Muscle layer of duodenum (tissue), 2 donors: ENCODE data around the gene PRKCZ.

ENCODE experiments used
- H3K27ac ChIP-seq: one replicate; pipeline ENCODE4 v1.7.0; 2013; ENCODE audit warnings: mild to moderate bottlenecking, low read length
- H3K27me3 ChIP-seq: one replicate; pipeline ENCODE4 v1.7.0; 2013; ENCODE audit warnings: low read depth, mild to moderate bottlenecking, control low read depth, low read length
- H3K36me3 ChIP-seq, 2 donors: one replicate each; pipeline ENCODE4 v1.7.0; 2013; ENCODE audit warnings: low read length in 2 of 2, control low read depth in 1 of 2, mild to moderate bottlenecking in 1 of 2; ENCODE audit not compliant: insufficient read depth in 2 of 2, control insufficient read depth in 1 of 2
- H3K4me1 ChIP-seq, 2 donors: one replicate each; pipeline ENCODE4 v1.7.0; 2013; ENCODE audit warnings: low read length in 2 of 2, mild to moderate bottlenecking in 2 of 2, control low read depth in 1 of 2, moderate library complexity in 1 of 2; ENCODE audit not compliant: insufficient read depth in 2 of 2, control insufficient read depth in 1 of 2
- H3K4me3 ChIP-seq, 2 donors: one replicate each; pipeline ENCODE4 v1.7.0; 2013; ENCODE audit warnings: low read length in 2 of 2, low read depth in 1 of 2, mild to moderate bottlenecking in 1 of 2
- H3K9me3 ChIP-seq, 2 donors: one replicate each; pipeline ENCODE4 v1.7.0; 2013; ENCODE audit warnings: low read length in 2 of 2, control low read depth in 1 of 2, mild to moderate bottlenecking in 1 of 2; ENCODE audit not compliant: control insufficient read depth in 1 of 2
- donor health status: healthy.

Gene PRKCZ

GRCh38 chr1:2200308-2200943 is 150.2 kb downstream of the PRKCZ start:
- H3K9me3 ChIP-seq = no peaks in the 10 kb centered on the region
- no peaks in the 10 kb centered on the region for H3K36me3 ChIP-seq
- H3K4me3 ChIP-seq = no peak overlapping the region
- H3K27ac ChIP-seq = no peak overlapping the region
- peaks cover 3 to 40% of the 10 kb centered on the region in 2 donors for H3K4me1 ChIP-seq
- no peaks in the 10 kb centered on the region for H3K27me3 ChIP-seq

- H3K27me3 ChIP-seq = no peaks in the 10 kb centered on the region
- no peak overlapping the region for H3K4me3 ChIP-seq
- H3K4me1 ChIP-seq = peaks cover 3 to 40% of the 10 kb centered on the region in 2 donors
- H3K36me3 ChIP-seq = no peaks in the 10 kb centered on the region
- H3K9me3 ChIP-seq = no peaks in the 10 kb centered on the region
- no peak overlapping the region for H3K27ac ChIP-seq
Measured at GRCh38 chr1:2201062-2201461, 150.9 kb downstream of the PRKCZ start.

GRCh38 chr1:2202008-2202575 is 151.9 kb downstream of the PRKCZ start:
- H3K4me1 ChIP-seq = peaks cover 3 to 43% of the 10 kb centered on the region in 2 donors
- H3K27ac ChIP-seq = no peak overlapping the region
- H3K36me3 ChIP-seq = no peaks in the 10 kb centered on the region

GRCh38 chr1:2202843-2203601 is 152.8 kb downstream of the PRKCZ start:
- H3K9me3 ChIP-seq = no peaks in the 10 kb centered on the region
- H3K4me3 ChIP-seq = no peak overlapping the region
- no peaks in the 10 kb centered on the region for H3K36me3 ChIP-seq
- H3K4me1 ChIP-seq = peaks cover 3 to 52% of the 10 kb centered on the region in 2 donors
- no peaks in the 10 kb centered on the region for H3K27me3 ChIP-seq
- no peak overlapping the region for H3K27ac ChIP-seq

More at GRCh38 chr1:2202008-2202575, 151.9 kb downstream of the PRKCZ start:
- no peaks in the 10 kb centered on the region for H3K27me3 ChIP-seq
- no peaks in the 10 kb centered on the region for H3K9me3 ChIP-seq
- H3K4me3 ChIP-seq = no peak overlapping the region

- Histone ChIP-seq H3K4me3 (peak overlapping the region; percentile 9 to 57), H3K9me3 (no peaks in the 10 kb centered on the region), H3K36me3 (no peaks in the 10 kb centered on the region), H3K27ac (no peak overlapping the region), H3K4me1 (peaks cover 2 to 56% of the 10 kb centered on the region in 2 donors), H3K27me3 (no peaks in the 10 kb centered on the region)
Measured at GRCh38 chr1:2203671-2204414, 153.6 kb downstream of the PRKCZ start.

GRCh38 chr1:2204415-2205190 is 154.4 kb downstream of the PRKCZ start:
- peaks cover 0 to 56% of the 10 kb centered on the region in 2 donors for H3K4me1 ChIP-seq
- no peaks in the 10 kb centered on the region for H3K27me3 ChIP-seq
- H3K9me3 ChIP-seq = no peaks in the 10 kb centered on the region
- no peak overlapping the region for H3K27ac ChIP-seq
- no peaks in the 10 kb centered on the region for H3K36me3 ChIP-seq
- peak overlapping the region; percentile 9 to 57 for H3K4me3 ChIP-seq

- no peaks in the 10 kb centered on the region for H3K36me3 ChIP-seq
- H3K27me3 ChIP-seq = no peaks in the 10 kb centered on the region
- peak overlapping the region; percentile 7 to 63 for H3K4me3 ChIP-seq
- no peak overlapping the region for H3K27ac ChIP-seq
- H3K4me1 ChIP-seq = peaks cover 0 to 54% of the 10 kb centered on the region in 2 donors
- H3K9me3 ChIP-seq = no peaks in the 10 kb centered on the region
Measured at GRCh38 chr1:2205191-2205952, 155.2 kb downstream of the PRKCZ start.

- Histone ChIP-seq H3K4me3 (peak overlapping the region in 1 of 2 donors; percentile 36), H3K27me3 (no peaks in the 10 kb centered on the region), H3K27ac (peak overlapping the region; percentile 39), H3K36me3 (no peaks in the 10 kb centered on the region), H3K4me1 (peaks cover 0 to 47% of the 10 kb centered on the region in 2 donors), H3K9me3 (no peaks in the 10 kb centered on the region)
Measured at GRCh38 chr1:2206813-2207487, 156.7 kb downstream of the PRKCZ start.

GRCh38 chr1:2208309-2209239 is 158.4 kb downstream of the PRKCZ start:
- H3K36me3 ChIP-seq = peaks cover 0 to 5% of the 10 kb centered on the region in 2 donors
- H3K4me1 ChIP-seq = peaks cover 6 to 48% of the 10 kb centered on the region in 2 donors
- H3K27me3 ChIP-seq = no peaks in the 10 kb centered on the region
- H3K9me3 ChIP-seq = no peaks in the 10 kb centered on the region
- peak overlapping the region in 1 of 2 donors; percentile 46 for H3K4me3 ChIP-seq
- H3K27ac ChIP-seq = no peak overlapping the region
